K562 (cell line): Measurements from ENCODE around the gene EFCAB10. TPM values are rescaled to one million over a fixed set of nuclear protein-coding genes. Genes with fewer than 3 reads are reported as not detected.

Experiments
- ADNP ChIP-seq: fragments of 200-800 bp; sonication (Bioruptor generic); IDR thresholded peaks from 2 replicates; pipeline ENCODE4 v1.6.1; 2016; ENCODE audit warnings: missing genetic modification characterization, missing compliant biosample characterization
- ATF1 ChIP-seq, 2 experiments: fragments of 450-650 bp in 1 of 2; IDR thresholded peaks; 2 replicates each; pipeline ENCODE4 v1.6.1; 2016; ENCODE audit warnings: missing compliant biosample characterization in 1 of 2, missing genetic modification characterization in 1 of 2
- CBFA2T2 ChIP-seq: fragments of 450-650 bp; conservative IDR thresholded peaks from 2 replicates; pipeline ENCODE4 v1.6.1; 2017; ENCODE audit warnings: mild to moderate bottlenecking
- CBFA2T3 ChIP-seq: fragments of 450-650 bp; IDR thresholded peaks from 2 replicates; pipeline ENCODE4 v1.6.1; 2017
- CREM ChIP-seq: IDR thresholded peaks from 2 replicates; pipeline ENCODE4 v1.6.1; 2014; ENCODE audit warnings: antibody characterized with exemption, low read depth
- ELF2 ChIP-seq: fragments of 250-450 bp; sonication (Bioruptor Pico); IDR thresholded peaks from 2 replicates; pipeline ENCODE4 v1.5.0; 2021; ENCODE audit warnings: mild to moderate bottlenecking
- EP300 ChIP-seq: IDR thresholded peaks from 2 replicates; pipeline ENCODE4 v1.6.1; 2012; ENCODE audit warnings: low read length, improper control_type of control experiment
- GTF2E2 ChIP-seq: fragments of 200-800 bp; sonication (Bioruptor generic); IDR thresholded peaks from 2 replicates; pipeline ENCODE4 v1.6.1; 2016; ENCODE audit warnings: missing genetic modification characterization, missing compliant biosample characterization
- MTA2 ChIP-seq: fragments of 450-650 bp; IDR thresholded peaks from 2 replicates; pipeline ENCODE4 v1.6.1; 2016; ENCODE audit warnings: low read depth
- RAD21 ChIP-seq, 2 experiments: fragments of 250-450 bp in 1 of 2; fragments of 450-650 bp in 1 of 2; sonication (Bioruptor Pico) in 1 of 2; formaldehyde crosslinking in 1 of 2; IDR thresholded peaks in 1 of 2; conservative IDR thresholded peaks in 1 of 2; 2 replicates each; pipeline versions ENCODE4 v1.4.0 to v1.8.0; 2020 to 2022; ENCODE audit warnings: mild to moderate bottlenecking in 2 of 2, moderate library complexity in 1 of 2
- TAL1 ChIP-seq: fragments of 450-650 bp; IDR thresholded peaks from 2 replicates; pipeline ENCODE4 v1.6.1; 2016; ENCODE audit warnings: mild to moderate bottlenecking
- TRIM24 ChIP-seq, 2 experiments: fragments of 450-650 bp; IDR thresholded peaks; 2 replicates each; pipeline ENCODE4 v1.6.1; 2016
- ZEB2 ChIP-seq: fragments of 450-650 bp; IDR thresholded peaks from 2 replicates; pipeline ENCODE4 v1.6.1; 2016
- ZFP91 ChIP-seq: sonication (generic); formaldehyde crosslinking; IDR thresholded peaks from 2 replicates; pipeline ENCODE4 v1.8.0; 2022; ENCODE audit warnings: mild to moderate bottlenecking, missing genetic modification reagents
- ZNF263 ChIP-seq: sonication (generic); formaldehyde crosslinking; IDR thresholded peaks from 2 replicates; pipeline ENCODE4 v1.8.0; 2022; ENCODE audit warnings: mild to moderate bottlenecking, missing genetic modification reagents, borderline replicate concordance
- ZNF318 ChIP-seq, 2 experiments: fragments of 450-650 bp; IDR thresholded peaks; 2 replicates each; pipeline ENCODE4 v1.6.1; 2016; ENCODE audit warnings: mild to moderate bottlenecking in 2 of 2, borderline replicate concordance in 1 of 2, low read depth in 1 of 2, moderate library complexity in 1 of 2
- ZNF644 ChIP-seq: fragments of 200-800 bp; sonication (Bioruptor generic); IDR thresholded peaks from 2 replicates; pipeline ENCODE4 v1.6.1; 2016; ENCODE audit warnings: low read depth, missing genetic modification characterization, missing compliant biosample characterization
- polyA plus RNA-seq, 8 experiments: library from polyadenylated mRNA; depleted of rRNA in 4 of 8; stranded (reverse) in 5 of 8; unstranded in 3 of 8; fragments of >200 nt; fragmentation: Nextera tagmentation in 2 of 8; fragmentation: Illumina TruSeq in 1 of 8; extraction: Ambion mirVana in 2 of 8; extraction: Trizol in 1 of 8; gene quantifications; 2 replicates each; pipeline versions ENCODE4 v1.2.1 to v1.2.3, GENCODE V29; 2011 to 2014; ENCODE audit warnings: inconsistent platforms in 1 of 8, missing spikeins in 1 of 8
- total RNA-seq, 7 experiments: library from RNA; depleted of rRNA in 6 of 7; stranded (reverse); fragments of >200 nt in 6 of 7; fragmentation: Illumina TruSeq in 2 of 7; extraction: Trizol in 2 of 7; gene quantifications; 2 replicates each; pipeline versions ENCODE4 v1.2.1 to v1.2.3, GENCODE V29; 2011 to 2021; ENCODE audit warnings: low replicate concordance in 1 of 7
- TF ChIP-seq, protein P1 (sequence below), 2 experiments: fragments of 450-650 bp in 1 of 2; sonication (generic) in 1 of 2; formaldehyde crosslinking; conservative IDR thresholded peaks; 2 replicates each; pipeline versions ENCODE4 v1.4.0 to v1.8.1; 2020 to 2022; ENCODE audit warnings: mild to moderate bottlenecking in 1 of 2, missing genetic modification reagents in 1 of 2

The EFCAB10 gene
- total and polyA plus RNA-seq, 9 of the 15 experiments (the other 6 are each of a cell fraction or from before 2014, with no cell fraction given) = 5.0 to 21.4 (median 16.8) TPM

DNA sequence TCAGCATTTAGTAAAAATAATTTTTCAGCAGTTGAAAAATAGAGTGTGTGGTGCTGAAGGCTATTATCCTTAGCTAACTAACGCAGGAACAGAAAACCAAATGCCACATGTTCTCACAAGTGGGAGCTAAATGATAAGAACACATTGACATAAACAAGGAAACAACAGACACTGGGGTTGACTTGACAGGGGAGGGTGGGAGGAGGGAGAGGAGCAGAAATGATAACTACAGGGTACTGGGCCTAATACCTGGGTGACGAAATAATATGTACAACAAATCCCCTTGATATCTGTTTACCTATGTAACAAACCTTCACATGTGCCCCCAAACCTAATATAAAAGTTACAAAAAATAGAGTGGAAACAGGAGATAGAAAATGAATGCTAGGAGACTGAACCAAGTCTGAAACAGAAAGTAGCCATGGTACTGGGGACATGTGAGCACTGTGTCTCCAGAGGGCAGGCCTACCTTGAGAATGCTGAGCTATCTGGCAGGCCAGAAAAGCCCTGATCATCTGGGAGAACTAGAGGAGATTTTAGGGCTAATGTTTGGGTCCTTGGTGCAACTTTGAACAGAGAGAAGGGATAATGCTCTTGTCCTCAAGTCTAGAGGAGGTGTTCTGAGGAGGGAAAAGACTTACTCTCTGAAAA lies 4.7 kb upstream of the EFCAB10 start (continued):
- TF ChIP-seq, protein P1, sequence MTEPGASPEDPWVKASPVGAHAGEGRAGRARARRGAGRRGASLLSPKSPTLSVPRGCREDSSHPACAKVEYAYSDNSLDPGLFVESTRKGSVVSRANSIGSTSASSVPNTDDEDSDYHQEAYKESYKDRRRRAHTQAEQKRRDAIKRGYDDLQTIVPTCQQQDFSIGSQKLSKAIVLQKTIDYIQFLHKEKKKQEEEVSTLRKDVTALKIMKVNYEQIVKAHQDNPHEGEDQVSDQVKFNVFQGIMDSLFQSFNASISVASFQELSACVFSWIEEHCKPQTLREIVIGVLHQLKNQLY (CRISPR knock-in tag; conservative IDR thresholded peaks at IDR 0.05) = no peak
- TF ChIP-seq ZEB2 (peak; percentile 18; the same call in 1 of the 2 replicates), ATF1 (CRISPR knock-in tag; IDR thresholded peaks at IDR 0.05) (no peak), ATF1 (tag; IDR thresholded peaks at IDR 0.05) (0 out of 2 replicates have a peak, but pooled peaks have one; percentile 13), TRIM24 (IDR thresholded peaks at IDR 0.05) (peak; percentile 29 to 47; a peak in 1 of 4 replicates), ZNF318 (IDR thresholded peaks at IDR 0.05; ENCODE audit: borderline replicate concordance in 1 of 2, low read depth in 1 of 2) (no peak), TAL1 (peak; percentile 50; the same call in 1 of the 2 replicates), ZNF263 (CRISPR knock-in tag) (peak; percentile 82; the same call in 1 of the 2 replicates), ADNP (tag) (no peak), CBFA2T2 (peak; percentile 44), ELF2 (CRISPR knock-in tag) (no peak), MTA2 (peak; percentile 54; the same call in 1 of the 2 replicates), CBFA2T3 (peak; percentile 76), CREM (no peak), ZFP91 (CRISPR knock-in tag) (no peak), RAD21 (CRISPR knock-in tag; conservative IDR thresholded peaks at IDR 0.05 in 1 of 2, IDR thresholded peaks at IDR 0.05 in 1 of 2) (peak in 1 of 2 experiments; percentile 36; a peak in 2 of 4 replicates), GTF2E2 (tag) (no peak), EP300 (peak; percentile 23; the same call in 1 of the 2 replicates), ZNF644 (no peak)
